Measurements from ENCODE around the gene NKAIN2.
"Not testable (repeated sequence)": the region's sequence is repeated elsewhere in the genome, so short reads cannot be mapped to it uniquely, and the experiment has no call there.

The NKAIN2 gene

DNA sequence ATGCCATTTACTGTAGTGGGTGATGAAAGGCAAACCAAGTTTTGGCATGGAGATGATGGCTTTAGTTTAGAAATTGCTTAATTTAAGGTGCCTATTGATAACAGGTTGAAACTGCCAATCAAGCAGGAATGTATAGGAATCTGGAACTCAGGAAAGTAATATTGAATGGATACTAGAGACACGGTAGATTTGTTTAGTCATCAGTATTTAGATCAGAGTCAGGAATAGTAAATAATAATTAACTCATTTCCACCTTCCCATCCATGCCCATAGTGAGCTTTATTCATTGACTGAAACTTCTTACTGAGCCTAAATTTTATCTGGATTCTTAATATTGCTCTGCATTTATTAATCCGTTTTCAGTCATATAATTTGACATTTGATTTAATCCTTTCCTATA lies 500.3 kb downstream of the NKAIN2 start:
- DNase-seq, result no peak

DNA sequence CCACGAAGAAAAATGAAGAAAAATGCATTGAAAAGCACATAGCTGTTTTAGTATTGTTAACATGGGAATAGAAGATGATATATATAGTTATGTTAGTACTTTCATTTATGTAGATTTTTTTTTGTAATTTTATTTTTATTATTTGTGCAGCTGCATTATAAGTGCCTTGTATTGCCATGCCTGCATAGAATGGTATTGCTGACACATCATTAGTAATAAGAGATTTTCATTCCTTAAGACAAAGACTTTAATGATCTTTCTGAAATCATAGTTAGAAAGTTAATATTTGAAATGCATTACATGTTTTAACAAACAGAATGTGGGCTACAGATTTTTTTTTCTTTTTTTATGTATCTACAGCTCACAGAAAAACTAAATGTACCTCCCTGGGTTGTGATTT lies 506.5 kb downstream of the NKAIN2 start:
- DNase-seq, result no peak

DNA sequence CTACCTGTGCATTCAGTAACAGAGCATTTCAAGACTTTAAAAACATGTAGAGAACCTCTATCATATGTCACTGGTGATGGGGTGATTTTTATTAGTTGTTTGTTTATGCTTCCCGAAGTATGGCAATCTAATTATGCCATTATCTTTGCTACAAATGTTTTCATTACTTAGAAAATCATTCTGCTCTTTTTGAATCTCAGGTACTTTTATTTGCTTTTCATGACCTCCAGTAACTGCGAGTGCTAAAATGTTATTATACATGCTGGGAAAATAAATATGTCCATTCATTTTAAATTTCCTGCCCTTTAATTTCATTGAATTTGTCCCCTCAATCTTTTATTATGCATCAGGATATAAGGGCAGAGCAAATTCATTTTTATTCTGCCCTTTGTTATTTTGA lies 515.7 kb downstream of the NKAIN2 start:
- no peak for DNase-seq

DNA sequence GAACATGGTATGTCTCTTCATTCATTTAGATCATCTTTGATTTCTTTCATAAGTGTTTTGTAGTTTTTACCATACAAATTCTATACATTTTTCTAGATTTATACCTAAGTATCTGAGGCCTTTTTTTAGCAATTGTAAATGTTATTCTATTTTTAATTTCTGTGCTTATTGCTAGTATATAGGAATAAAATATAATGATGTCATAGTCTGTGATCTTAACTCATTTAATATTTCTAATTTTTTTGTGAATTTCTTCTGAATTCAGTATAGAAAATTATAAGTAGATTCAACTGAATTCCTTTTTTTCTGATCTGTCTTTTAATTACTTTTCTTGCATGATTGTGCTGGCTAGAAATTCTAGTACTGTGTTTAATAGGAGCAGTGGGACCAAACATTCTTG lies 520.6 kb downstream of the NKAIN2 start:
- no peak for DNase-seq

DNA sequence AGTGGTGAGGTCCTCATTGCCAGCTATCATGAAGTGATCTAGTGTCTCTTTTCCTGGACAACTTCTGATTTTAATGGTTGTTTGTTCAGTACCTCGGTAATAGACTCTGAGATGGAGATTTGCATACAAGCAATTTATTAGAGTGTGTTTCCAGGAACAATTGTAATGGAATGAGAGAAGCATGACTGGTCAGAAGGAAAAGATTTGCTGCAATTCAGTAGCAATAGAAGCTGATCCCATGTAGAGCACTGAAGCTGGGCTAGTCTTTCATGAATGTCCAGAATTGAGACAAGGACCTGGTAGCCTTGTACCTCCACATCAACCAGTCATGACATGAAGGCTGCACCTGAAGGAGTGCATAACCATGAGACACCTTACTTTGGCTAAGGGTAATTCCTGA lies 526.5 kb downstream of the NKAIN2 start:
- no peak for DNase-seq

DNA sequence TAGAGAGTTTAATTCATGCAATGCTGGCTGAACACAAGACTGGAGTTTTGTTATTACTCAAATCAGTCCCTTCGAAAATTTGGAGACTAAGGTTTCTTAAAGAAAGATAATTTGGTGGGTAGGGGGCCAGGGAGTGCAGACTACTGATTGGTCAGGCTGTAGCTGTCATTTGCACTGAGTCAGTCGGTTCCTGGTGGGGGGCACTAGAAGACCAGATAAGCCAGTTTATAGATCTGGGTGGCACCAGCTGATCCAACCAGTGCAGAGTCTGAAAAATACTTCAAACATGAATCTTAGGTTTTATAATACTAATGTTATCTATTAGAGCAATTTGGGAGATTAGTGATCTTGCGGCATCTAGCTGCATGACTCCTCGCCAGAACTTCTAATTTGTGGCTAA lies 530.7 kb downstream of the NKAIN2 start:
- no peak for DNase-seq

DNA sequence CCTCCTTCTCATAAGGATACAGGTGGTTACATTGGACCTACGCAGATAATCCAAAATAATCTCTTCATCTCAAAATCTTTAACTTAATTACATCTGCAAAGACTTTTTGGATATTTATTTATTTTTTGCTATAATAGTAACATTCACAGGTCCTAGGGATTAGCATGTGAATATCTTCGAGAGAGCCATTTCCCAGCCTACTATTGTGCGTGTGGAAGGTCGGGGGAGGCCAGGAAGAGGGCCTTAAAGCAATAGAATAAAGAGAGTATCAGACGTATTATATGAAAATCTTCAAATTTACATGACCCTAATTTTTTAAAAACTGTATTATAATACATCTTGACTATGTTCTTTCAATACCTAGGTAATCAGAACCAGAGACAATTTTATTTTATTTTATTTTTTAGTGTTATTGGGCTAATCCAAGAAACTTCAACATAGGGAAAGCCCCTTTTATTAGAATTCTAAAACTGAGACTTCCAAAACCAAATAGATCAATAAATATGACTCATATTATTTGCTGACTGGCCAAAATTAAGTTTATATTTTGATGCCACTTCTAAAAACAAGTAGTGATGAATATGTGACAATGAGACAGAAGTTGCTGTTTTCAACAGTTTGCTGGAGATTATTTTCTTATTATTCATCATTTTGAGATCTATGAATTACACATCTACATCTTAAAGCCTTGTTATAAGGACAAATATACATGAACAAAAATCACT lies 536.1 kb downstream of the NKAIN2 start:
- DNase-seq, result no peak

DNA sequence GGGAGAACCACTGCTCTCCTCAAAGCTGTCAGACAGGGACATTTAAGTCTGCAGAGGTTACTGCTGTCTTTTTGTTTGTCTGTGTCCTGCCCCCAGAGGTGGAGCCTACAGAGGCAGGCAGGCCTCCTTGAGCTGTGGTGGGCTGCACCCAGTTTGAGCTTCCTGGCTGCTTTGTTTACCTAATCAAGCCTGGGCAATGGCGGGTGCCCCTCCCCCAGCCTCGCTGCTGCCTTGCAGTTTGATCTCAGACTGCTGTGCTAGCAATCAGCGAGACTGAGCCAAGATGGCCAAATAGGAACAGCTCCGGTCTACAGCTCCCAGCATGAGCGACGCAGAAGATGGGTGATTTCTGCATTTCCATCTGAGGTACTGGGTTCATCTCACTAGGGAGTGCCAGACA lies 544.7 kb downstream of the NKAIN2 start:
- DNase-seq, result not testable (repeated sequence)

DNA sequence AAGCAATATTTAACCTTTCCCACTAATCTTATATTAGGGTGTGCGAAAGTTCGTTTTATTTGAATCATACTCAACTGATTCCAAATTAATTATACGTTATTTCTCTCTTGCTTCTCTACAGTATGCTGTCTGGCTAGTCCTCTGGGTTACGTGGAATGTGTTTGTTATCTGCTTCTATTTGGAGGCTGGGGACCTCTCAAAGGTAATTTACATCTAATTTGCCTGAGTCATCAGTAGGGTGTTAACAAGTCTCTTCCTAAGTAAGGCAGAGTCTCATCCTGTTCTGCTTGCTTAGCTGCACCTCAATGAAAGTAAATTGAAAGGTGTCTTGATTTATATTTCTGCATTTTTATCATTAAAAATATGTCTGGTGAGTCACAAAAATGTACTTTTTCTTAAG lies 551.5 kb downstream of the NKAIN2 start:
- DNase-seq, result no peak

DNA sequence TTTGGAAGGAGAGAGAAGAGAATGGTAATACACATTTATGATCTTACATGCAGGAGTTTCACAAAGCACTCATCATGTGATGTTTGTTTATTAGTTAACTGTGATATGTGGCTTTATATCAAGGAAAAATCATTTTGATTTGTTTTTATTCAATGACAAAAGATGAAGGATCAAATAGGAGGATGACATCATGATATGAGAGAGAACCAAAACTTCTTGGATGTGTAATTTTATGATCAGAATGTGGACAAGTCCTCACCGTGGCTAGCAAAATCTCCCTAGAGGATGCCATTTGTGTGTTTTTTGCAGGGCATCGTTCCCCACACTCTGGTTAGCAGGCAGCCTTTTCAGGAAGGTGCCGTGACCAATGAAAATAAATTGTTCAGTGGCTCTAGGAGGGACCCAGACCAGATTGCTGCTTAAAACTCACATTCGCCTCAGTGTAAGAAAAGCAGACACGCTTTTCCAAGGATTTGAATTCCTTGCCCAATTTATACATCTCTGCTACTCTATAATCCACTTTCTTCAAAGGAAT lies 552.7 kb downstream of the NKAIN2 start:
- DNase-seq, result no peak

DNA sequence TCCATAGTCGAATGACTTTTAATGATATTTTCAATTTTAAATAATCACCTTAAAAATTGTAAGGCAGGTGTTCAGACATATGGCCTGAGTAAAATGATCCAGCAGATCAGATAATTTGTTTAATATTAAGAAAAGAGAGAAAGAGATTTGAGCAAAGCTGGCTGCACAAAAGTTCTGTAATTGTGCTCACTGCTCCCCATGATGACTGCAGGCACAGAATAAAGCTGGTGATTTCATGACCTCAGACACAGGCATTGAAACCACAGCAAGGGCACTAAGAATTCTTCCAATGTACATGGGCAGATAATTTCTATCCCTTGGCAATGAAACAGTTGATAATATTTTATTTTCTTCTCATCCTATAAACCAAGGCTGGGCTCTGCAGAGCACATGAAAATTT lies 553.1 kb downstream of the NKAIN2 start:
- no peak for DNase-seq

DNA sequence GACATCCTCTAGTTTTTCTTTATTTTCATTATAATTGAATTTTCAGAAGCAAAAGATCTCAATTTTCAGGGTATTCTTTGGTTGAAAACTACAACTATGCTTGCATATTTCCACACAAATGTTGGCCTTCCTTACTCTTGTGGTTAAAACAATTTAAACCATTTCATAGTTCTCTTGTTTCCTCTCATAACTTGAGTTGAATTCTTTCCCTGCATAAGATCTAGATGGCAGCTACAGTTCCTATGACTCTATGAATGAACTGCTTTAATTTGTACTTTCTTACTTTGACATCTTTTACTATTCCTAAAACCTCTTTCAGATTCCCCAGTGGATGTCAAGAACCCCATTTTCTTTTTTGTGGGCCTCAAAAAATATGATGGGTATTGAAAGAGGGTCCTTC lies 564.5 kb downstream of the NKAIN2 start:
- no peak for DNase-seq

DNA sequence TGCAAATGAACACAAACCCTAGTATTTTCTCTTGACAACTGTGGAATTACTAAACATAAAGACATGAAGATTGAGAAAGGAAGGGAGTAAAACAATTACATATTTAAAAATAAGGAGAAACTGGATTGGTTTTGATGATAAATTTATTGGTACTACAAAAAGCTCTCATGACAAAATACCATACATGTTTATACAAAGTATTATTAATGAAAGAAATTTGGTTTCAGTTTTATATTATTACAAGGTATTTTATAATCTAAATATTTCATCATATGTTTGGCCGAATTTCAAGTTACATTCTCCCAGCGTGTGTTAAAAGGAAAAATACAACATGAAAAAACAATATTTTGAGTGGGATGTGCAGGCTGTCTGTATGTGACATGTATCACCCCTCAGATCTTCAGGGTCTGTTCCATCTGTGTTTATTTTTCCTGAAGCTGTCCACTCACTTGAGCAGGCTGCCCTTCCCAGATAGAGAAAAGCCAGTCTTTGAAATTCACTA lies 568.4 kb downstream of the NKAIN2 start:
- DNase-seq, result no peak

DNA sequence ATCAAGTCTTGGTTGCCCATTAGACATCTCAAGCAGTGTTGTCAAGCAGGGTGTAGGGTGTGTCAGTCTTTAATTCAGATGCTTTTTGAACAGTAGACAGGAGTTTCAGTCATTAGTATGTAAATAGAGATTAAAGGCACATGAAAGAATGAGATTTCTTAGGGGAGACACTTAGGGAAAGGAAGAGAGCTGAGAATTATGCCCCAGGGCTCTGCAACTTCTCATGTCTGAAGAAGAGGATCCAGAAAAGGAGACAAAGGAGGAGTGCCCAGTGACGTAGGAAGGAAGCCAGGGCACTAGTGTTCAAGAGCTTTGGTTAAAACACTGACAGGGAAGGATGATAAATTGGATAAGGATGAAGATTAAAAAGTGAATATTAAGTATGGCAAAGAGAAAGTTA lies 569.7 kb downstream of the NKAIN2 start:
- no peak for DNase-seq

DNA sequence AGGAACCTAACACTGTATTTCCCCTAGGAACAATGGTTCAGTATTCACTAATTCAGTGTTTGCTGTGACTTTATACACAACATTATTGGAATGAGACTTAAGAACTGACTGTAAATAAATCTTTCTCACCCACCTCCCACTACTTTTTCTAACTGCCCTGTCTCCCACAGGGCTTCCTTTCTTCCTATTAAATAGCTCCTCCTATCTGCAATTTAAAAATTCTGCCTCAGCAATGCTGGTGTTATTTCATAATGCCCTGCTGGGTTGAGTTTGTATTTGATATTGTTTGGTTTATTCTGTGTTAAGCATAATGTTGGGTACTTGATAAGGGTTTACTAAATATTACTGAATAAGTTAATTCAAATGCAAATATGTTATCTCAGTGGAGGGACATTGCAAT lies 585.5 kb downstream of the NKAIN2 start:
- DNase-seq, result no peak

DNA sequence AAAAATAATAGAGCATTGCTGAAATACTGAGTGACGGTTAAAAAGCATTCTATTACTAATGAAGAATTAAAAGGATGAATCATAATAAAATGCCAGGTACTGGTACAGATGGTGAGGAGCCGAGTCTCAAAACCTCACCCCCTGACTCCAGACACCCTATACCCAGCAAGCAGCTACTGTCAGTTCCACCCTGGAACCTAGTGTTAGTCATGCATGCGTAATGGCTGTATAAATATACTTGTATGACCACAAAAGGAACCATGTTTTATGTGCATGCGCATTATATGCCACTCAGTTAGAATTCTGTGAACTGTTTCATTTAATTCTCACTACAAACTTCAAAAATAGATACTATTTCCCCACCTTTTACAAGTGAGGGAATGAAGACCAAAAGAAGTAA lies 589.9 kb downstream of the NKAIN2 start:
- DNase-seq, result peak in 4 of 56 donors; percentile 1 to 3 (median 3)

DNA sequence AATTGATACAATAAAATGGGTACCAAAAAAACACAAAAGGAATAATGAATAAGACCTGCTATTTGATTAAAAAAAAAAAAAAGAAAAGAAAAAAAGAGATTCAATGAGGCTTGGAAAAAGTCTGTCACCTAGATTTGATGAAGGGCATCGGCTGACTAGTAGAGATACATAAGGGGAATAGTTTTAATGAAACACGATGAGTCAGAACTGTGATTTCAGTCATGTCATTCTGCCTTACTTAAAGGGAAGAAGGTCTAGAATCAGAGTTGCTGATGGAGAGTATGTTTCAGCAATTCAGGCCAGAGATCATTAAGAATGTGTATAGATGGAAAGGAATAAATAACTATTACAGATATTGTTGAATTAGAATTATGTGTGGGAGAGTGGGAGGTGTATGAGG lies 592.7 kb downstream of the NKAIN2 start:
- no peak for DNase-seq

DNA sequence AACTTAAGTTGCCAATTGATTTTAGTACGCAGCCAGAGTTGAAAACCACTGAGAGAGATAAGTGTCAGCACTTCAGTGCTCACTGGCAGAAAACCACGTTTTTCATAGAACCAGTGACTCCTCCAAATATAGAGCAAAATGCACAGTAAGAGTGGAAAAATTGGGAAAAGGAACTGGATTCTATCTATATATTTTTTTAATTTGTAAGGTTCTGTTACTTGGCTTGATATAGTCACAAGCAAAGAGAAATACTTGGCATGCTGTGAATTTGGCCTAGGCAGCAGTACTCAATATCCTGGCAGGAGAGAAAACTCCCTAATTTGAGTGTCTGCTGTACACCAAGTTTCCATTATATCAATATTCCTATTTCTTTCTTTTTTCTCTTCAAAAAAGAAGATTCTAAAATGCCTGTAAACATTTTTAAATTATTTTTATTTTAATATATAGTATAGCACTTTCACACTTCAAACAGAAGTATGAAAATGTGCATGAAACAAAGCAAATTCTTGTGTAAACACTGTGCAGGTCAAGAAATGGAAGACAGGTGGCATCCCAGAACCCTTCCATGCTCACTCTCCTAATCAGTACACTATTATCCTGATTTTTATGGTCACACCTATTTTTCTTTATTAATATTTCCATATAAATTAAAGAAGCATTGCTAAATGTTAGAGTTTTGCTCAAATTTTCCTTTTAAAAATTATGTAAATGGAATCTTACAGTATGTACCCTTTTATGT lies 596.8 kb downstream of the NKAIN2 start:
- no peak for DNase-seq

DNA sequence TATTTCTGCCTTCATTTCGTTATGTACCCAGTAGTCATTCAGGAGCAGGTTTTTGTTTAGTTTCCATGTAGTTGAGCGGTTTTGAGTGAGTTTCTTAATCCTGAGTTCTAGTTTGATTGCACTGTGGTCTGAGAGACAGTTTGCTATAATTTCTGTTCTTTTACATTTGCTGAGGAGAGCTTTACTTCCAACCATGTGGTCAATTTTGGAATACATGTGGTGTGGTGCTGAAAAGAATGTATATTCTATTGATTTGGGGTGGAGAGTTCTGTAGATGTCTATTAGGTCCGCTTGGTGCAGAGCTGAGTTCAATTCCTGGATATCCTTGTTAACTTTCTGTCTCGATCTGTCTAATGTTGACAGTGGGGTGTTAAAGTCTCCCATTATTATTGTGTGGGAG lies 606.8 kb downstream of the NKAIN2 start:
- DNase-seq, result not testable (repeated sequence)

DNA sequence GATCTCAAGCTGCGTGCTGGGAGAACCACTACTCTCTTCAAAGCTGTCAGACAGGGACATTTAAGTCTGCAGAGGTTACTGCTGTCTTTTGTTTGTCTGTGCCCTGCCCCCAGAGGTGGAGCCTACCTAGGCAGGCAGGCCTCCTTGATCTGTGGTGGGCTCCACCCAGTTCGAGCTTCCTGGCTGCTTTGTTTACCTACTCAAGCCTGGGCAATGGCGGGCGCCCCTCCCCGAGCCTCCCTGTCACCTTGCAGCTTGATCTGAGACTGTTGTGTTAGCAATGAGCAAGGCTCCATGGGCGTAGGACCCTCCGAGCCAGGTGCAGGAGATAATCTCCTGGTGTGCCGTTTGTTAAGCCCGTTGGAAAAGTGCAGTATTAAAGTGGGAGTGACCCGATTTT lies 609.0 kb downstream of the NKAIN2 start:
- DNase-seq, result not testable (repeated sequence)

DNA sequence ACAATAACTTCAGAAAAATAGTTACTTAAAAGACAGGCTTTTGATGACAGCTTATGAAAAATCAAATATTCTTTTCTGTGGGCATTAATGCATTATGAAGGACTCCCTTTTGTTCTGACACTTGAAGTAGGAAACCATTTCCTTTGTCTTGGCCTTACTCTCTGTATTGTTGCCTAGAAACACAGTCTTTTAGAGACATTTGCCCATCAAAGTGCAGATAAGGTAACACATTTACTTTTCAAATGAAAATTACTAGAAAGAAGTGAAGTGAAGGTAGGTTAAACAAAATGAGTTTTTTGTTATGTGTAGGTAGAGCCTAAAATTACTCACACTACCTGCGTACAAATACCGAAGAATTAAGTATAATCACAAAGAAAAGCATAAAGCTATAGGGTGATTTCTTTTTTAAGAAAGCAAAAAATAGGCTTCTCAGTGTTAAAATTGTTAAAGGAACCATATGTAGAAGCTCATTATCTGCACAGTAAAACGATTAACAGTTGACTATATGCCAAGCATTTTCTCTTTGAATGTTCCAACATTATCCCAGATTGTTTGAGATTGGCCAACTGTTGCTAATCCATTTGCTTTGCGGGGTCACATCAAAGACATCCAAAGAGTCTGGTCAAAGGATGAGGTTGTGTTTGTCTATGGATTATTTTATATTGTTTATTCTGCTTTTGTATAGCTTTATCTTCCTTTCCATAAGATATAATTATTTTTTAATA lies 616.6 kb downstream of the NKAIN2 start:
- no peak for DNase-seq

DNA sequence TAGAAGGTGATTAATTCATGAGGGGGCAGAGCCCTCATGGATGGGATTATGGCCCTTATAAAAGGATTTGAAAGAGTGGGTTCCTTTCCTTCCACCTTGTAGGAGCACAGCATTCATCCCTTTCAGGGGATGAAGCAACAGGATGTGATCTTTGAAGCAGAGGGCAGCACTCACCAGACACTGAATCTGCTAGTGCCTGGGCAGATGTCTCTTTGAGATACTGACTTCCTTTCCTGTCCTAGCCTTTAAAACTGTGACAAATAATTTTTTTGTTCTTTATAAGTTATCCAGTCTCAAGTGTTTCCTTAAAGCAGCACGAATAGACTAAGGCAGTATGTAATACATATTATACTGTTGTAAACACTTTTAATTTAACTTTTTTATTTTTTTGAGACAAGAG lies 620.0 kb downstream of the NKAIN2 start:
- DNase-seq, result no peak

Measured in nucleus accumbens (tissue), 56 donors.